Measurements from ENCODE around the gene RBM4B.

The RBM4B gene

GRCh38 chr11:66653123-66653522 lies 24.6 kb downstream of the RBM4B start:
- 100% methylated on average over 6 of the region's 6 CpGs for whole genome bisulfite sequencing
- Histone ChIP-seq H3K9ac (ENCODE audit: low read length) (no peak overlapping the region), H3K23ac (ENCODE audit: low read length in 2 of 2) (no peak overlapping the region), H4K8ac (ENCODE audit: low read length) (no peak overlapping the region), H3K79me1 (replicated peaks; ENCODE audit: low read length, poor library complexity, severe bottlenecking) (peaks cover 8% of the 10 kb centered on the region), H2BK12ac (ENCODE audit: low read length in 2 of 2) (no peak overlapping the region), H4K91ac (ENCODE audit: low read length) (no peak overlapping the region), H3K18ac (ENCODE audit: low read depth in 1 of 2, low read length in 2 of 2) (no peak overlapping the region), H3K4me3 (ENCODE audit: insufficient read depth in 1 of 2, low read depth in 1 of 2, low read length in 2 of 2) (no peak overlapping the region), H2AK5ac (ENCODE audit: low read length, severe bottlenecking) (no peak overlapping the region), H3K27ac (ENCODE audit: low read length, poor library complexity, severe bottlenecking) (no peak overlapping the region), H3K4me2 (ENCODE audit: low read length, poor library complexity, severe bottlenecking) (no peak overlapping the region), H3K36me3 (ENCODE audit: control insufficient read depth in 1 of 2, insufficient read depth in 2 of 2, low read depth in 1 of 2, low read length in 2 of 2) (peaks cover 54 to 65% of the 10 kb centered on the region in 2 experiments), H3K9me3 (ENCODE audit: control insufficient read depth, low read length) (no peaks in the 10 kb centered on the region), H3K14ac (ENCODE audit: low read length in 2 of 2) (no peak overlapping the region), H2BK5ac (ENCODE audit: low read depth, low read length, poor library complexity, severe bottlenecking) (no peak overlapping the region), H2BK15ac (ENCODE audit: low read depth, poor library complexity, severe bottlenecking) (no peak overlapping the region), H2BK120ac (ENCODE audit: low read depth, low read length) (no peak overlapping the region), H3K4ac (ENCODE audit: low read depth in 1 of 2, low read length in 2 of 2) (no peak overlapping the region), H3K4me1 (ENCODE audit: control insufficient read depth, insufficient read depth, low read depth, low read length) (peaks cover 2% of the 10 kb centered on the region), H3K27me3 (ENCODE audit: control insufficient read depth in 1 of 2, insufficient read depth in 1 of 2, low read length in 2 of 2) (no peaks in the 10 kb centered on the region), H2AFZ (ENCODE audit: low read depth, low read length) (no peak overlapping the region)
- no peak for DNase-seq

GRCh38 chr11:66652651-66653050 lies 25.0 kb downstream of the RBM4B start:
- H3K4me2 ChIP-seq (ENCODE audit: low read length, poor library complexity, severe bottlenecking): no peak overlapping the region
- no peak overlapping the region for H3K18ac ChIP-seq (ENCODE audit: low read depth in 1 of 2, low read length in 2 of 2)
- H3K4ac ChIP-seq (ENCODE audit: low read depth in 1 of 2, low read length in 2 of 2): no peak overlapping the region
- no peak overlapping the region for H4K91ac ChIP-seq (ENCODE audit: low read length)
- no peak overlapping the region for H4K8ac ChIP-seq (ENCODE audit: low read length)
- H3K27me3 ChIP-seq (ENCODE audit: control insufficient read depth in 1 of 2, insufficient read depth in 1 of 2, low read length in 2 of 2): no peaks in the 10 kb centered on the region
- H2AK5ac ChIP-seq (ENCODE audit: low read length, severe bottlenecking): no peak overlapping the region
- no peak overlapping the region for H2BK15ac ChIP-seq (ENCODE audit: low read depth, poor library complexity, severe bottlenecking)
- H2BK120ac ChIP-seq (ENCODE audit: low read depth, low read length): no peak overlapping the region
- H3K4me1 ChIP-seq (ENCODE audit: control insufficient read depth, insufficient read depth, low read depth, low read length): peaks cover 2% of the 10 kb centered on the region
- no peak overlapping the region for H2BK12ac ChIP-seq (ENCODE audit: low read length in 2 of 2)
- H3K36me3 ChIP-seq (ENCODE audit: control insufficient read depth in 1 of 2, insufficient read depth in 2 of 2, low read depth in 1 of 2, low read length in 2 of 2): peaks cover 54 to 66% of the 10 kb centered on the region in 2 experiments
- H2BK5ac ChIP-seq (ENCODE audit: low read depth, low read length, poor library complexity, severe bottlenecking): no peak overlapping the region
- H3K14ac ChIP-seq (ENCODE audit: low read length in 2 of 2): no peak overlapping the region
- DNase-seq: no peak
- no peak overlapping the region for H3K4me3 ChIP-seq (ENCODE audit: insufficient read depth in 1 of 2, low read depth in 1 of 2, low read length in 2 of 2)
- H3K9me3 ChIP-seq (ENCODE audit: control insufficient read depth, low read length): no peaks in the 10 kb centered on the region
- peaks cover 8% of the 10 kb centered on the region for H3K79me1 ChIP-seq (replicated peaks; ENCODE audit: low read length, poor library complexity, severe bottlenecking)
- H3K9ac ChIP-seq (ENCODE audit: low read length): no peak overlapping the region
- no peak overlapping the region for H3K27ac ChIP-seq (ENCODE audit: low read length, poor library complexity, severe bottlenecking)
- no peak overlapping the region for H3K23ac ChIP-seq (ENCODE audit: low read length in 2 of 2)
- WGBS: 96% methylated on average over 6 of the region's 7 CpGs
- no peak overlapping the region for H2AFZ ChIP-seq (ENCODE audit: low read depth, low read length)

DNA sequence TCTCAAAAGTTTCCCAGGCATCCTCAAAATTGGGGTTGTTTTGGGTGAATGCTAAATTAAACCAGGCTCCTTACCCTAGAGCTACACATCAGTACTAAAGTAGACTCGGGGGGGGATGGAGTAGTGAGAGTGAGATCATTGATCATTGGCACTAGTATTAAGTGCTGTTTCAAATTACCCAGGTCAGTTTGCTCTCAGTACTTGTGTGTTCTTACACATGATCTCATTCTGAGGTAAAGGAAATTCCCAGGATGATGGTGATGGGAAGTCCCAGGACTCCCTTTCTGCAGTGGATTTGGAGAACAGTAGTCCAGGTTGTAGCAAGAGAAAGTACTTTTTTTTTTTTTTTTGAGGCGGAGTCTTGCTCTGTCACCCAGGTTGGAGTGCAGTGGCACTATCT lies 26.7 kb downstream of the RBM4B start:
- Histone ChIP-seq H3K23ac (ENCODE audit: low read length in 2 of 2) (no peak overlapping the region), H3K14ac (ENCODE audit: low read length in 2 of 2) (no peak overlapping the region), H2BK5ac (ENCODE audit: low read depth, low read length, poor library complexity, severe bottlenecking) (no peak overlapping the region), H2BK12ac (ENCODE audit: low read length in 2 of 2) (no peak overlapping the region), H4K8ac (ENCODE audit: low read length) (no peak overlapping the region), H2BK15ac (ENCODE audit: low read depth, poor library complexity, severe bottlenecking) (no peak overlapping the region), H3K27ac (ENCODE audit: low read length, poor library complexity, severe bottlenecking) (no peak overlapping the region), H3K4ac (ENCODE audit: low read depth in 1 of 2, low read length in 2 of 2) (no peak overlapping the region), H3K9me3 (ENCODE audit: control insufficient read depth, low read length) (no peaks in the 10 kb centered on the region), H2AK5ac (ENCODE audit: low read length, severe bottlenecking) (no peak overlapping the region), H3K27me3 (ENCODE audit: control insufficient read depth in 1 of 2, insufficient read depth in 1 of 2, low read length in 2 of 2) (no peaks in the 10 kb centered on the region), H3K79me1 (replicated peaks; ENCODE audit: low read length, poor library complexity, severe bottlenecking) (peaks cover 6% of the 10 kb centered on the region), H3K18ac (ENCODE audit: low read depth in 1 of 2, low read length in 2 of 2) (no peak overlapping the region), H2AFZ (ENCODE audit: low read depth, low read length) (no peak overlapping the region), H3K36me3 (ENCODE audit: control insufficient read depth in 1 of 2, insufficient read depth in 2 of 2, low read depth in 1 of 2, low read length in 2 of 2) (peaks cover 46 to 71% of the 10 kb centered on the region in 2 experiments), H3K9ac (ENCODE audit: low read length) (no peak overlapping the region), H3K4me3 (ENCODE audit: insufficient read depth in 1 of 2, low read depth in 1 of 2, low read length in 2 of 2) (no peak overlapping the region), H2BK120ac (ENCODE audit: low read depth, low read length) (no peak overlapping the region), H3K4me1 (ENCODE audit: control insufficient read depth, insufficient read depth, low read depth, low read length) (peaks cover 4% of the 10 kb centered on the region), H4K91ac (ENCODE audit: low read length) (no peak overlapping the region), H3K4me2 (ENCODE audit: low read length, poor library complexity, severe bottlenecking) (no peak overlapping the region)
- 95% methylated on average over 2 of the region's 2 CpGs for WGBS
- peak; percentile 69 for DNase-seq

GRCh38 chr11:66649903-66650302 lies 27.8 kb downstream of the RBM4B start:
- 98% methylated on average over 5 of the region's 5 CpGs for WGBS
- Histone ChIP-seq H3K4me2 (ENCODE audit: low read length, poor library complexity, severe bottlenecking) (no peak overlapping the region), H2BK12ac (ENCODE audit: low read length in 2 of 2) (no peak overlapping the region), H2AK5ac (ENCODE audit: low read length, severe bottlenecking) (no peak overlapping the region), H2BK5ac (ENCODE audit: low read depth, low read length, poor library complexity, severe bottlenecking) (no peak overlapping the region), H3K4me1 (ENCODE audit: control insufficient read depth, insufficient read depth, low read depth, low read length) (peaks cover 5% of the 10 kb centered on the region), H2BK15ac (ENCODE audit: low read depth, poor library complexity, severe bottlenecking) (no peak overlapping the region), H4K8ac (ENCODE audit: low read length) (no peak overlapping the region), H3K9ac (ENCODE audit: low read length) (no peak overlapping the region), H3K4me3 (ENCODE audit: insufficient read depth in 1 of 2, low read depth in 1 of 2, low read length in 2 of 2) (no peak overlapping the region), H4K91ac (ENCODE audit: low read length) (no peak overlapping the region), H2BK120ac (ENCODE audit: low read depth, low read length) (no peak overlapping the region), H3K27me3 (ENCODE audit: control insufficient read depth in 1 of 2, insufficient read depth in 1 of 2, low read length in 2 of 2) (no peaks in the 10 kb centered on the region), H3K79me1 (replicated peaks; ENCODE audit: low read length, poor library complexity, severe bottlenecking) (peaks cover 4% of the 10 kb centered on the region), H3K18ac (ENCODE audit: low read depth in 1 of 2, low read length in 2 of 2) (no peak overlapping the region), H3K4ac (ENCODE audit: low read depth in 1 of 2, low read length in 2 of 2) (no peak overlapping the region), H3K36me3 (ENCODE audit: control insufficient read depth in 1 of 2, insufficient read depth in 2 of 2, low read depth in 1 of 2, low read length in 2 of 2) (peaks cover 45 to 75% of the 10 kb centered on the region in 2 experiments), H3K27ac (ENCODE audit: low read length, poor library complexity, severe bottlenecking) (no peak overlapping the region), H3K14ac (ENCODE audit: low read length in 2 of 2) (no peak overlapping the region), H3K9me3 (ENCODE audit: control insufficient read depth, low read length) (no peaks in the 10 kb centered on the region), H3K23ac (ENCODE audit: low read length in 2 of 2) (no peak overlapping the region), H2AFZ (ENCODE audit: low read depth, low read length) (no peak overlapping the region)
- no peak for DNase-seq

Measured in mesenchymal stem cell (in vitro differentiated cells and primary cell).